HG03378 (cell line): Measurements from ENCODE around the gene DLX4.

ENCODE experiments used
- ATAC-seq: cut with Tn5 transposase; IDR thresholded peaks from one replicate; pipeline ENCODE4 v1.9.1; 2021; ENCODE audit warnings: mild to moderate bottlenecking, moderate library complexity; ENCODE audit not compliant: unreplicated experiment

DLX4 gene

GRCh38 chr17:49998836-49999511 is 30.0 kb downstream of the DLX4 start:
- ATAC-seq, result no peak

GRCh38 chr17:50003911-50004310 is 34.9 kb downstream of the DLX4 start:
- no peak for ATAC-seq

- no peak for ATAC-seq
These were observed 40.3 kb downstream of the DLX4 start for GRCh38 chr17:50009282-50009681.

GRCh38 chr17:50013079-50013478 is 44.1 kb downstream of the DLX4 start:
- ATAC-seq, result no peak

GRCh38 chr17:50014471-50015088 is 45.6 kb downstream of the DLX4 start:
- ATAC-seq, result no peak

- no peak for ATAC-seq
These were observed 46.2 kb downstream of the DLX4 start for GRCh38 chr17:50015146-50015545.

GRCh38 chr17:50018909-50019308 is 49.9 kb downstream of the DLX4 start:
- ATAC-seq, result no peak

- no peak for ATAC-seq
These were observed 52.0 kb downstream of the DLX4 start for GRCh38 chr17:50020841-50021599.

- ATAC-seq, result no peak
These were observed 52.8 kb downstream of the DLX4 start for GRCh38 chr17:50021681-50022370.

- no peak for ATAC-seq
These were observed 53.6 kb downstream of the DLX4 start for GRCh38 chr17:50022463-50023130.

GRCh38 chr17:50023520-50023919 is 54.5 kb downstream of the DLX4 start:
- ATAC-seq, result no peak
